ENCODE results near the gene SPDEF.

DNA sequence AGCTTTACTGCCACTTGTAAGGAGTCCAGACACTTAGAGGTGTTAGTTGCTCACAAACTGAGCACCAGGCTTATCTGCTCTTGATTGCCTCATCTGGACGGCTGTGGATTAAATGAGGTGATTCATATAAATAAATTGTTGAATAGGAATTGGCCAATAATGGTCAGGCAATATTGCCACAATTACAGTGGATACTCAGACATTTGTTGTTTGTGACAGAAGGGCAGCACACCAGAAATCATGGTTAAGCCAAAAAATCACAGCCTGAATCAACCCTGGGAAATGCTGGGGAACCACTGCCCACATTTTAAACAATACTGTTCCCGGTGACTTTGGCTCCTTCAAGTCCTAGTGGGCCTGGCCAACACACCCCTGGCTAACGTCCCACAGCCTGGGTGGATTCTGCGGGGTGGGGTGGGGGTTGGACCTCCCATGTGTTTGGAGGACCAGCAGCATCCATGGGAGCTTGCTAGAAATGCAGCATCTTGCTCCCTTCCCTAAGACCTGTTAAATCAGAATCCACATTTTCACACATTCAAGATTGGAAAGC is 29.5 kb upstream of the SPDEF start:
- TF ChIP-seq, protein P1, sequence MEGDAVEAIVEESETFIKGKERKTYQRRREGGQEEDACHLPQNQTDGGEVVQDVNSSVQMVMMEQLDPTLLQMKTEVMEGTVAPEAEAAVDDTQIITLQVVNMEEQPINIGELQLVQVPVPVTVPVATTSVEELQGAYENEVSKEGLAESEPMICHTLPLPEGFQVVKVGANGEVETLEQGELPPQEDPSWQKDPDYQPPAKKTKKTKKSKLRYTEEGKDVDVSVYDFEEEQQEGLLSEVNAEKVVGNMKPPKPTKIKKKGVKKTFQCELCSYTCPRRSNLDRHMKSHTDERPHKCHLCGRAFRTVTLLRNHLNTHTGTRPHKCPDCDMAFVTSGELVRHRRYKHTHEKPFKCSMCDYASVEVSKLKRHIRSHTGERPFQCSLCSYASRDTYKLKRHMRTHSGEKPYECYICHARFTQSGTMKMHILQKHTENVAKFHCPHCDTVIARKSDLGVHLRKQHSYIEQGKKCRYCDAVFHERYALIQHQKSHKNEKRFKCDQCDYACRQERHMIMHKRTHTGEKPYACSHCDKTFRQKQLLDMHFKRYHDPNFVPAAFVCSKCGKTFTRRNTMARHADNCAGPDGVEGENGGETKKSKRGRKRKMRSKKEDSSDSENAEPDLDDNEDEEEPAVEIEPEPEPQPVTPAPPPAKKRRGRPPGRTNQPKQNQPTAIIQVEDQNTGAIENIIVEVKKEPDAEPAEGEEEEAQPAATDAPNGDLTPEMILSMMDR (optimal IDR thresholded peaks at IDR 0.05 in 1 of 3, IDR thresholded peaks at IDR 0.05 in 1 of 3, conservative IDR thresholded peaks at IDR 0.05 in 1 of 3; ENCODE audit: extremely low read depth in 1 of 3, insufficient read depth in 2 of 3, low read length in 3 of 3): no peak
- TF ChIP-seq EZH2 (IDR thresholded peaks at IDR 0.05; ENCODE audit: low read length): no peak
